AG04450 (cell line): ENCODE results near the gene RAET1E. TPM values are rescaled to one million over a fixed set of nuclear protein-coding genes. Genes with fewer than 3 reads are reported as not detected.

Experiments
- CTCF ChIA-PET: fragments of 300-600, 350-600 bp; formaldehyde crosslinking; extraction: SDS; loops from one replicate; lab custom pipeline; 2022; ENCODE audit warnings: antibody characterized with exemption, inconsistent platforms; lab: Charles Lee
- POLR2A ChIA-PET: fragments of 350-600 bp; formaldehyde crosslinking; extraction: SDS; loops from one replicate; lab custom pipeline; 2021; ENCODE audit warnings: antibody characterized with exemption, inconsistent platforms; lab: Yijun Ruan, JAX
- DNase-seq: peaks from one replicate; pipeline ENCODE4 v3.0.0-alpha.2; 2011; ENCODE audit warnings: low read depth, low spot score
- H3K27ac ChIP-seq: one replicate; pipeline ENCODE4 v1.5.1; 2012; ENCODE audit warnings: low read depth, low read length, control low read depth
- H3K27me3 ChIP-seq: one replicate; pipeline ENCODE4 v1.6.0; 2012; ENCODE audit warnings: low read length; ENCODE audit not compliant: control insufficient read depth, insufficient read depth
- H3K4me3 ChIP-seq: 2 replicates; pipeline ENCODE4 v1.5.1; 2011; ENCODE audit warnings: mild to moderate bottlenecking, low read depth, low read length, control low read depth
- H3K9me3 ChIP-seq: 2 replicates; pipeline ENCODE4 v1.5.1; 2012; ENCODE audit warnings: low read length; ENCODE audit not compliant: control insufficient read depth, insufficient read depth
- polyA plus RNA-seq: library from polyadenylated mRNA; depleted of rRNA; stranded (reverse); fragments of >200 nt; gene quantifications from 2 replicates; pipeline ENCODE4 v1.2.3, GENCODE V29; 2011
- TF ChIP-seq, protein P1 (sequence below): IDR thresholded peaks from 2 replicates; pipeline ENCODE4 v1.5.1; 2011; ENCODE audit warnings: low read depth, low read length, control low read depth, inconsistent platforms

RAET1E gene
- polyA plus RNA-seq, 1 experiment: not detected

- TF ChIP-seq, protein P1, sequence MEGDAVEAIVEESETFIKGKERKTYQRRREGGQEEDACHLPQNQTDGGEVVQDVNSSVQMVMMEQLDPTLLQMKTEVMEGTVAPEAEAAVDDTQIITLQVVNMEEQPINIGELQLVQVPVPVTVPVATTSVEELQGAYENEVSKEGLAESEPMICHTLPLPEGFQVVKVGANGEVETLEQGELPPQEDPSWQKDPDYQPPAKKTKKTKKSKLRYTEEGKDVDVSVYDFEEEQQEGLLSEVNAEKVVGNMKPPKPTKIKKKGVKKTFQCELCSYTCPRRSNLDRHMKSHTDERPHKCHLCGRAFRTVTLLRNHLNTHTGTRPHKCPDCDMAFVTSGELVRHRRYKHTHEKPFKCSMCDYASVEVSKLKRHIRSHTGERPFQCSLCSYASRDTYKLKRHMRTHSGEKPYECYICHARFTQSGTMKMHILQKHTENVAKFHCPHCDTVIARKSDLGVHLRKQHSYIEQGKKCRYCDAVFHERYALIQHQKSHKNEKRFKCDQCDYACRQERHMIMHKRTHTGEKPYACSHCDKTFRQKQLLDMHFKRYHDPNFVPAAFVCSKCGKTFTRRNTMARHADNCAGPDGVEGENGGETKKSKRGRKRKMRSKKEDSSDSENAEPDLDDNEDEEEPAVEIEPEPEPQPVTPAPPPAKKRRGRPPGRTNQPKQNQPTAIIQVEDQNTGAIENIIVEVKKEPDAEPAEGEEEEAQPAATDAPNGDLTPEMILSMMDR: no peak
- peaks cover 12% of the 10 kb centered on the region for H3K27me3 ChIP-seq
- no peak overlapping the region for H3K4me3 ChIP-seq
- POLR2A ChIA-PET: interaction anchor here (0.6 kb wide), 1 partner anchor 90 kb away, joined by 4 read pairs; no protein-coding TSS in a partner anchor
- no peak overlapping the region for H3K27ac ChIP-seq
- H3K9me3 ChIP-seq: peaks cover 8% of the 10 kb centered on the region
- no peak for DNase-seq
- CTCF ChIA-PET: interaction anchor here (0.9 kb wide), 1 partner anchor 71 kb away, joined by 3 read pairs; no protein-coding TSS in a partner anchor
Observed at GRCh38 chr6:149906405-149906804, 8.5 kb upstream of the RAET1E start.

GRCh38 chr6:149905911-149906371, 8.0 kb upstream of the RAET1E start:
- Histone ChIP-seq H3K4me3 (no peak overlapping the region), H3K27ac (no peak overlapping the region), H3K27me3 (peaks cover 12% of the 10 kb centered on the region), H3K9me3 (peaks cover 8% of the 10 kb centered on the region)
- ChIA-PET POLR2A (no interaction called here), CTCF (interaction anchor here (0.9 kb wide), 1 partner anchor 71 kb away, joined by 3 read pairs; no protein-coding TSS in a partner anchor)
- DNase-seq: no peak
- TF ChIP-seq, protein P1: no peak

DNA sequence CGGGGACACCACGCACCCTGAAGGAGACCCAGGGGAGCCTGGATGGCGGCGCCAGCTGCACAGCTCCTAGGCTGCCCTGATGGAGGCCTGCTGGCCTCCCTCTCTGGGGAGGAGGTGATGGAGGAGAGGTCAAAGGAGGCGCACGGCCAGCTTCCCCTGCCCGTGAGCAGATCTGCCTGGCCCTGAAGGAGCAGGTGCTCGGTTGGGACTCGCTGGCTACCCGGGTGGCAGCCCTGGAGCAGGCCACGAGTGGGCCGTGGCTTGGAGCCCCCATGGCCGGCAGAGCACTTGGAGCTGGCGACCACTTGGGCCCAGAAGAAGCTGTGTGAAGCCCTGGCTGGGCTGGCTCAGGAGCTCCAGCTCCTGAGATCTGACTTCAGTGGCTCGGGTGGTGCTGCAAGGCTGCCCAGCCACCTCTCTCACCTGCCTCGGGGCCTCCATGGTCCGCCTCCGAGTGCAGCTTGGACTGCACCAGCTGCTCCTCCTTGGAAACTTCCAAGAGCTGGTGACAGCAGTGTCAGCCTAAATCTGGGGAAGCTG, 7.5 kb upstream of the RAET1E start:
- peaks cover 9% of the 10 kb centered on the region for H3K27me3 ChIP-seq
- H3K27ac ChIP-seq: no peak overlapping the region
- no peak for DNase-seq
- H3K9me3 ChIP-seq: peaks cover 8% of the 10 kb centered on the region
- ChIA-PET POLR2A (no interaction called here), CTCF (no interaction called here)
- H3K4me3 ChIP-seq: no peak overlapping the region
- TF ChIP-seq, protein P1: no peak

DNA sequence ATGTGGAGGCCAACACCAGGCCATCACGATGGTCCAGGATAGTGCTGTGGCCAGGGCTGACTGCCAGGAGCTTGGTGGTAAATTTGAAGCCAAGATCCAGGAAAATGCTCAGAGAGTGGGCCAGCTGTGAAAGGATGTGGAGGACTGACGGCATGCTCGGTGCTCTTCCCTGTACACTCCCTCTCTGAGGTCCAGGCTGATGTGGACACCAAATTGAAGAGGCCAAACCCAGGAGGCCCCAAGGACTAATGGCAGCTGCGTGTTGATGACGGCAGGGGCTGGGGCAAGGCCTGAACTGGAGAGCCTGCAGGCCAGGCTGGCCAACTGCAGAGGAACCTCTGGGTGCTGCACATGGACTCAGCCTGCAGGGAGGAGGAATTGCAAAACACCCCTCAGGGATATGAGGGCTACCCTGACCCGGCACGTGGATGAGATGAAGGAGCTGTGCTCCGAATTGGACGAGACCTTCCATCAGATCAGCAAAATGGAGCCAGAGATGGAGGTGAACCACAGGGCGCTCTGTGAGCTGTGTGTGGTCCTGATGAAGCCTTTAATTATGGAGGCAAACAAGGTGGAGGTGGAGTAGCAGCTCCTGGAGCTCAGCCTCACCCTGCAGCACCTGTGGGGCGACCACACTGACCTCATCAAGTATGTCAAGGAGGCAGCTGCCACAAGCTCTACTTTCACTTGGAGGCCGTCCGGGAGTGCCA, 6.9 kb upstream of the RAET1E start:
- peaks cover 9% of the 10 kb centered on the region for H3K27me3 ChIP-seq
- no peak for DNase-seq
- no peak overlapping the region for H3K27ac ChIP-seq
- TF ChIP-seq, protein P1: no peak
- ChIA-PET CTCF (no interaction called here), POLR2A (no interaction called here)
- H3K9me3 ChIP-seq: peaks cover 8% of the 10 kb centered on the region
- no peak overlapping the region for H3K4me3 ChIP-seq
